Transverse colon (tissue), 4 donors: ENCODE results near the gene MAPK1.

Experiments
- CTCF ChIP-seq, 5 experiments: fragments of 200-600 bp in 3 of 5; fragments of 450-650 bp in 2 of 5; sonication (generic) in 3 of 5; IDR thresholded peaks; 1 replicate in 2 of 5; 2 replicates in 3 of 5; pipeline ENCODE4 v1.5.1; 2016 to 2017; ENCODE audit warnings: antibody characterized with exemption in 5 of 5, inconsistent platforms in 3 of 5, mild to moderate bottlenecking in 2 of 5, moderate library complexity in 1 of 5
- POLR2AphosphoS5 ChIP-seq, 3 donors: sonication (generic); formaldehyde crosslinking; IDR thresholded peaks; one replicate each; pipeline ENCODE4 v1.6.1; 2016; ENCODE audit warnings: antibody characterized with exemption in 3 of 3

DNA sequence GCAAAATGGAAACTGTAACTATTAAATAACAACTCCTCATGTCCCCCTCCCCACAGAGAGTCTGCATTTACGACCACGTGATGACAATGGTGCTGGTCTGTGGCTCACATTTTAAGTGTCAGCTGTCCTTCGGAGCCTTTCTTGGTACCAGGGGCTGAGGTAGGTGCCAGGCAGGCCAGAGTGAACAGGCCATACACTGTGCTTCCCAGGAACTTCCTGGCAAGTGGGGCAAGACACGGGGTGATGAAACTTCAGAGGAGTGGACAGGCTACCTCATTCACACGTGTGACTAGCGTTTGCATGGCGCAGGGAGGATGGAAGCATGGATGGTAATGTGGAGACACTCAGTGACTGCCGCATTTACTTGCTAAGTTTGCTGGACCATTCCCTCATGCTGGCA, 121.5 kb downstream of the MAPK1 start:
- TF ChIP-seq POLR2AphosphoS5 (IDR thresholded peaks at IDR 0.05), result no peak
- no peak for TF ChIP-seq CTCF (IDR thresholded peaks at IDR 0.05)
